Endothelial cell (in vitro differentiated cells): ENCODE results near the gene TMEM18. TPM values are rescaled to one million over a fixed set of nuclear protein-coding genes. Genes with fewer than 3 reads are reported as not detected.

ENCODE experiments used
- DNase-seq: peaks from one replicate; pipeline ENCODE4 v3.0.0; 2021; ENCODE audit warnings: low spot score
- H3K27ac Mint-ChIP-seq: one replicate; pipeline ENCODE4 v1.8.0; 2021; ENCODE audit warnings: mixed read lengths, inconsistent platforms; ENCODE audit not compliant: unreplicated experiment
- H3K27me3 Mint-ChIP-seq: one replicate; pipeline ENCODE4 v1.8.0; 2021; ENCODE audit warnings: mild to moderate bottlenecking, moderate library complexity, mixed read lengths, inconsistent platforms; ENCODE audit not compliant: unreplicated experiment
- H3K36me3 Mint-ChIP-seq: one replicate; pipeline ENCODE4 v1.8.0; 2021; ENCODE audit warnings: mild to moderate bottlenecking, low read depth, mixed read lengths, inconsistent platforms; ENCODE audit not compliant: unreplicated experiment
- H3K4me1 Mint-ChIP-seq: one replicate; pipeline ENCODE4 v1.8.0; 2021; ENCODE audit warnings: mild to moderate bottlenecking, mixed read lengths, inconsistent platforms; ENCODE audit not compliant: unreplicated experiment
- H3K4me3 Mint-ChIP-seq: one replicate; pipeline ENCODE4 v1.8.0; 2021; ENCODE audit warnings: mild to moderate bottlenecking, mixed read lengths, inconsistent platforms; ENCODE audit not compliant: unreplicated experiment
- H3K9me3 Mint-ChIP-seq: one replicate; pipeline ENCODE4 v1.8.0; 2021; ENCODE audit warnings: mixed read lengths, inconsistent platforms; ENCODE audit not compliant: unreplicated experiment
- total RNA-seq: library from RNA; stranded (reverse); fragmentation: NEBNext Ultra II Directional; extraction: Animal tissue kit (Norgen Biotek cat#: 25700); gene quantifications from one replicate; pipeline ENCODE4 v1.2.1, GENCODE V29; 2021; ENCODE audit not compliant: unreplicated experiment
- TF ChIP-seq, protein P1 (sequence below): fragments of 200-600 bp; sonication (generic); IDR thresholded peaks from one replicate; pipeline ENCODE4 v1.5.0; 2021; ENCODE audit warnings: antibody characterized with exemption; ENCODE audit not compliant: unreplicated experiment

Gene TMEM18
- total RNA-seq, 1 donor from 2014 or later, result 26.3 TPM

DNA sequence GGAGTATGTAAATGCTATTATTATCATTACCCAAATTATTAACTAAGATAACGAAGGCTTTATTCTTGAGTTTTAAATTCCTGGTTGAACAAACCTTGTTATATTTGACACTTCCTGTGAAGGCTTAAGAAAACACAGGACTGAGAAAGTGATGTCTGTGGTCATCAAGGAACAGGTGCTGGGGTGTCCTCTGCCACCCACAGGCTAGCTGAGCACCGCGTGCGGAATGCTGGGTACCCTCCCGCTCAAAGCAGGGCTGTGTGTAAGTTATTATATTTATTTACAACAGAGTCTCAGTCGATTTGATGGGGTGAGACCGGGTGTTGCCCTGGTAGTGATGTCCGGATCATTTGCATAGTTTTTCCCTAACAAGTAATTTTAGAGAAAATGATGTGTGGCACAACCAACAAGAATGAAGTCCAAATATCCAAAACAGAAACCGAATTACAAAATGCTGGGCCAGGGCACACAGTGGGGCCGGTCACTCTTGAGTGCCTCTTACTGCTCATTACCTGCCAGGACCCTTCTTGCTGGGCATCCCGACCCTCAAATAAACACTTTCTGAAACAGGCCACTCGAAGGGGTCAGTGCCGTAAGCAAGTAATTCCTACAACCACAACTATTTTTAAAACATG is 49.2 kb downstream of the TMEM18 start:
- no peak for DNase-seq
- H3K36me3 Mint-ChIP-seq, result no peaks in the 10 kb centered on the region

DNA sequence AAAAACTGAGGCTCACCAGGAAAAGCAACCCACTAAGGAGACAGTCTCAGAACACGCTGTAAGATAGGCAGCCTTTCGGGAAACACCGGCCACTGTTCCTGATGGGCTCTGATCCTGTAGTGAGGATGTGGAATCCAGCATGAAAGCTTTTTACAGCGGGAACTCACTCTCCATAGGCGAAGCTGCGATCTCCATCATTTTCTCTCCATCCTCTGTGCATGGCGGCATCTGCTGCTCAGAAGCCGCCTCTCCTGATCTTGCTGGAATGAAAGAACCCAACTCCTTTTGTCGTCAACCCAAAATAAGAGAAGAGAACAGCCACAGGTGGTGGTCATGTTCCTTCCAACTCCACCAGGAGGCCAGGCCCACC is 49.9 kb downstream of the TMEM18 start:
- H3K27me3 Mint-ChIP-seq, result no peaks in the 10 kb centered on the region
- DNase-seq, result no peak

More for the DNA sequence above, 49.2 kb downstream of the TMEM18 start:
- no peak overlapping the region for H3K4me3 Mint-ChIP-seq
- TF ChIP-seq, protein P1, sequence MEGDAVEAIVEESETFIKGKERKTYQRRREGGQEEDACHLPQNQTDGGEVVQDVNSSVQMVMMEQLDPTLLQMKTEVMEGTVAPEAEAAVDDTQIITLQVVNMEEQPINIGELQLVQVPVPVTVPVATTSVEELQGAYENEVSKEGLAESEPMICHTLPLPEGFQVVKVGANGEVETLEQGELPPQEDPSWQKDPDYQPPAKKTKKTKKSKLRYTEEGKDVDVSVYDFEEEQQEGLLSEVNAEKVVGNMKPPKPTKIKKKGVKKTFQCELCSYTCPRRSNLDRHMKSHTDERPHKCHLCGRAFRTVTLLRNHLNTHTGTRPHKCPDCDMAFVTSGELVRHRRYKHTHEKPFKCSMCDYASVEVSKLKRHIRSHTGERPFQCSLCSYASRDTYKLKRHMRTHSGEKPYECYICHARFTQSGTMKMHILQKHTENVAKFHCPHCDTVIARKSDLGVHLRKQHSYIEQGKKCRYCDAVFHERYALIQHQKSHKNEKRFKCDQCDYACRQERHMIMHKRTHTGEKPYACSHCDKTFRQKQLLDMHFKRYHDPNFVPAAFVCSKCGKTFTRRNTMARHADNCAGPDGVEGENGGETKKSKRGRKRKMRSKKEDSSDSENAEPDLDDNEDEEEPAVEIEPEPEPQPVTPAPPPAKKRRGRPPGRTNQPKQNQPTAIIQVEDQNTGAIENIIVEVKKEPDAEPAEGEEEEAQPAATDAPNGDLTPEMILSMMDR, result no peak
- H3K9me3 Mint-ChIP-seq, result no peaks in the 10 kb centered on the region
- peaks cover under 1% of the 10 kb centered on the region for H3K4me1 Mint-ChIP-seq
- no peak overlapping the region for H3K27ac Mint-ChIP-seq
- no peaks in the 10 kb centered on the region for H3K27me3 Mint-ChIP-seq

GRCh38 chr2:626491-627339 is 50.5 kb downstream of the TMEM18 start:
- TF ChIP-seq, protein P1, result no peak
- H3K4me3 Mint-ChIP-seq, result no peak overlapping the region
- no peaks in the 10 kb centered on the region for H3K4me1 Mint-ChIP-seq
- H3K27ac Mint-ChIP-seq, result no peak overlapping the region
- DNase-seq, result no peak
- no peaks in the 10 kb centered on the region for H3K36me3 Mint-ChIP-seq
- no peaks in the 10 kb centered on the region for H3K9me3 Mint-ChIP-seq
- H3K27me3 Mint-ChIP-seq, result no peaks in the 10 kb centered on the region

More for the DNA sequence above, 49.9 kb downstream of the TMEM18 start:
- Mint-ChIP-seq H3K27ac (no peak overlapping the region), H3K4me3 (no peak overlapping the region), H3K36me3 (no peaks in the 10 kb centered on the region), H3K4me1 (no peaks in the 10 kb centered on the region), H3K9me3 (no peaks in the 10 kb centered on the region)
- TF ChIP-seq, protein P1, result no peak

- Mint-ChIP-seq H3K27me3 (no peaks in the 10 kb centered on the region), H3K27ac (no peak overlapping the region), H3K4me1 (no peaks in the 10 kb centered on the region), H3K9me3 (no peaks in the 10 kb centered on the region), H3K36me3 (no peaks in the 10 kb centered on the region), H3K4me3 (no peak overlapping the region)
- no peak for DNase-seq
- TF ChIP-seq, protein P1, result no peak
Measured at GRCh38 chr2:625415-626333, 51.5 kb downstream of the TMEM18 start.
